Peyer's patch (tissue), 4 donors: Measurements from ENCODE around the gene CDYL. TPM values are rescaled to one million over a fixed set of nuclear protein-coding genes. Genes with fewer than 3 reads are reported as not detected.
"Not testable (repeated sequence)": the region's sequence is repeated elsewhere in the genome, so short reads cannot be mapped to it uniquely, and the experiment has no call there.

Experiments used
- DNase-seq, 3 donors: peaks; one replicate each; pipeline ENCODE4 v3.0.0-alpha.2; 2017 to 2019
- H3K27ac ChIP-seq, 4 donors: fragments of 200-600 bp; sonication (generic); one replicate each; pipeline ENCODE4 v1.5.1; 2016 to 2019
- H3K27me3 ChIP-seq, 2 donors: fragments of 200-600 bp; sonication (generic); one replicate each; pipeline ENCODE4 v1.5.1; 2019
- H3K36me3 ChIP-seq, 3 donors: fragments of 200-600 bp; sonication (generic); one replicate each; pipeline ENCODE4 v1.5.1; 2016 to 2019
- H3K4me1 ChIP-seq, 4 donors: fragments of 200-600 bp; sonication (generic); one replicate each; pipeline ENCODE4 v1.5.1; 2016 to 2019
- H3K4me3 ChIP-seq, 4 donors: fragments of 200-600 bp; sonication (generic); 1 replicate in 3 of 4; 2 replicates in 1 of 4; pipeline ENCODE4 v1.5.1; 2016 to 2019; ENCODE audit warnings: mild to moderate bottlenecking in 1 of 4
- H3K9me3 ChIP-seq, 4 donors: fragments of 200-600 bp; sonication (generic); one replicate each; pipeline ENCODE4 v1.5.1; 2016 to 2019; ENCODE audit warnings: mild to moderate bottlenecking in 1 of 4
- POLR2A ChIP-seq, 2 donors: fragments of 450-650 bp; IDR thresholded peaks; one replicate each; pipeline ENCODE4 v1.5.1; 2017; ENCODE audit warnings: antibody characterized with exemption in 2 of 2, mild to moderate bottlenecking in 2 of 2, moderate library complexity in 2 of 2
- total RNA-seq, 4 donors: library from RNA; depleted of rRNA; stranded (reverse); fragments of >200 nt; gene quantifications; one replicate each; pipeline ENCODE4 v1.1.0, GENCODE V29; 2016
- TF ChIP-seq, protein P1 (sequence below), 6 experiments: fragments of 450-650 bp in 4 of 6; fragments of 200-600 bp in 2 of 6; sonication (generic) in 1 of 6; IDR thresholded peaks; one replicate each; pipeline ENCODE4 v1.5.1; 2017 to 2019; ENCODE audit warnings: antibody characterized with exemption in 6 of 6, mild to moderate bottlenecking in 3 of 6, moderate library complexity in 1 of 6

The CDYL gene
- total RNA-seq, 4 donors from 2014 or later = 31.2 to 77.6 (median 35.2) TPM

- DNase-seq = no peak
- Histone ChIP-seq H3K27me3 (no peaks in the 10 kb centered on the region), H3K36me3 (no peaks in the 10 kb centered on the region), H3K27ac (no peak overlapping the region), H3K4me1 (no peaks in the 10 kb centered on the region), H3K9me3 (peaks cover 0 to 36% (median 3%) of the 10 kb centered on the region in 4 donors), H3K4me3 (no peak overlapping the region)
- TF ChIP-seq, protein P1, sequence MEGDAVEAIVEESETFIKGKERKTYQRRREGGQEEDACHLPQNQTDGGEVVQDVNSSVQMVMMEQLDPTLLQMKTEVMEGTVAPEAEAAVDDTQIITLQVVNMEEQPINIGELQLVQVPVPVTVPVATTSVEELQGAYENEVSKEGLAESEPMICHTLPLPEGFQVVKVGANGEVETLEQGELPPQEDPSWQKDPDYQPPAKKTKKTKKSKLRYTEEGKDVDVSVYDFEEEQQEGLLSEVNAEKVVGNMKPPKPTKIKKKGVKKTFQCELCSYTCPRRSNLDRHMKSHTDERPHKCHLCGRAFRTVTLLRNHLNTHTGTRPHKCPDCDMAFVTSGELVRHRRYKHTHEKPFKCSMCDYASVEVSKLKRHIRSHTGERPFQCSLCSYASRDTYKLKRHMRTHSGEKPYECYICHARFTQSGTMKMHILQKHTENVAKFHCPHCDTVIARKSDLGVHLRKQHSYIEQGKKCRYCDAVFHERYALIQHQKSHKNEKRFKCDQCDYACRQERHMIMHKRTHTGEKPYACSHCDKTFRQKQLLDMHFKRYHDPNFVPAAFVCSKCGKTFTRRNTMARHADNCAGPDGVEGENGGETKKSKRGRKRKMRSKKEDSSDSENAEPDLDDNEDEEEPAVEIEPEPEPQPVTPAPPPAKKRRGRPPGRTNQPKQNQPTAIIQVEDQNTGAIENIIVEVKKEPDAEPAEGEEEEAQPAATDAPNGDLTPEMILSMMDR (IDR thresholded peaks at IDR 0.05) = no peak
- TF ChIP-seq POLR2A (IDR thresholded peaks at IDR 0.05) = no peak
These were observed 52.0 kb downstream of the CDYL start for GRCh38 chr6:4828187-4828698.

- Histone ChIP-seq H3K27me3 (no peaks in the 10 kb centered on the region), H3K4me3 (no peak overlapping the region), H3K4me1 (no peaks in the 10 kb centered on the region), H3K36me3 (no peaks in the 10 kb centered on the region), H3K27ac (no peak overlapping the region), H3K9me3 (peaks cover 0 to 36% (median 3%) of the 10 kb centered on the region in 4 donors)
- no peak for TF ChIP-seq POLR2A (IDR thresholded peaks at IDR 0.05)
- TF ChIP-seq, protein P1 (IDR thresholded peaks at IDR 0.05) = no peak
- no peak for DNase-seq
These were observed 52.9 kb downstream of the CDYL start for GRCh38 chr6:4829089-4829488.

- not testable (repeated sequence) for H3K9me3 ChIP-seq, H3K27me3 ChIP-seq, H3K4me1 ChIP-seq, H3K27ac ChIP-seq, DNase-seq, H3K36me3 ChIP-seq, H3K4me3 ChIP-seq
These were observed 59.3 kb downstream of the CDYL start for GRCh38 chr6:4835540-4835939.

GRCh38 chr6:4840169-4840568 is 64.0 kb downstream of the CDYL start:
- DNase-seq = no peak
- H3K36me3 ChIP-seq = no peaks in the 10 kb centered on the region
- H3K9me3 ChIP-seq = peaks cover 0 to 14% (median 2%) of the 10 kb centered on the region in 4 donors
- no peaks in the 10 kb centered on the region for H3K27me3 ChIP-seq
- no peak for TF ChIP-seq POLR2A (IDR thresholded peaks at IDR 0.05)
- TF ChIP-seq, protein P1 (IDR thresholded peaks at IDR 0.05) = no peak
- no peaks in the 10 kb centered on the region for H3K4me1 ChIP-seq
- H3K27ac ChIP-seq = no peak overlapping the region
- H3K4me3 ChIP-seq = no peak overlapping the region

DNA sequence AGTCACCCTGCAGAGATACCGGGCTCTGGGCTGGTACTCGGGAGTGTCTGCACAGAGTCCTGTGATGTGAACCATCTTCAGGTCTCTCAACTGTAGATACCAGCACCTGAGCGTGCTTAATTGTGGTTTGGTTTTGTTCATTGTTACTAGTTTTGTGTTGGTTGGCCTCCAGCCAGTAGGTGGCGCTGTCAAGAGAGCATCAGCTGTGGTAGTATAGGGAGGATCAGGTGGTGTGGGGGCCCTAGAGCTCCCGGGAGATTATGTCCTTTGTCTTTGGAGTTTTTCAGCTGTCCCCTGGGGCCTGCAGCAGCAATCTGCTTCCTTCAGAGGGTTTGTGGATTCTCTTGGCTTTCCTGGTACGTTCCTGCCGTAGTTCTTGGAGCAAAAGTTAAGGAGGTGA is 67.9 kb downstream of the CDYL start:
- DNase-seq = no peak
- H3K27me3 ChIP-seq = no peaks in the 10 kb centered on the region

GRCh38 chr6:4846387-4846786 is 70.2 kb downstream of the CDYL start:
- H3K27ac ChIP-seq = no peak overlapping the region
- TF ChIP-seq POLR2A (IDR thresholded peaks at IDR 0.05) = no peak
- TF ChIP-seq, protein P1 (IDR thresholded peaks at IDR 0.05) = no peak
- peaks cover 0 to 13% (median 0%) of the 10 kb centered on the region in 4 donors for H3K4me1 ChIP-seq
- peaks cover 0 to 12% (median 0%) of the 10 kb centered on the region in 4 donors for H3K9me3 ChIP-seq
- DNase-seq = no peak
- H3K4me3 ChIP-seq = no peak overlapping the region
- no peaks in the 10 kb centered on the region for H3K27me3 ChIP-seq
- H3K36me3 ChIP-seq = no peaks in the 10 kb centered on the region

More for the DNA sequence above, 67.9 kb downstream of the CDYL start:
- no peak overlapping the region for H3K4me3 ChIP-seq
- peaks cover 0 to 11% (median 0%) of the 10 kb centered on the region in 4 donors for H3K4me1 ChIP-seq
- no peak for TF ChIP-seq POLR2A (IDR thresholded peaks at IDR 0.05)
- TF ChIP-seq, protein P1 (IDR thresholded peaks at IDR 0.05) = no peak
- peaks cover 0 to 12% (median 0%) of the 10 kb centered on the region in 4 donors for H3K9me3 ChIP-seq
- H3K36me3 ChIP-seq = no peaks in the 10 kb centered on the region
- H3K27ac ChIP-seq = no peak overlapping the region
